Right forelimb (tissue), 1 donor: ENCODE measurements around the gene LRRC58.
A peak's percentile ranks its signal among the peaks of the same experiment; 100 is the strongest.
"Not testable (repeated sequence)": the region's sequence is repeated elsewhere in the genome, so short reads cannot be mapped to it uniquely, and the experiment has no call there.

ENCODE experiments used
- DNase-seq: peaks from one replicate; pipeline ENCODE4 v3.0.0-alpha.2; 2018

Gene LRRC58

GRCh38 chr3:120348991-120349854 lies at the start of gene LRRC58:
LRRC58 (minus strand) TSS chr3:120349354; CDS start chr3:120349243, 111 bp downstream.
- peak; percentile 93 for DNase-seq

- no peak for DNase-seq
These were observed 47.3 kb upstream of the LRRC58 start for GRCh38 chr3:120396469-120396868.

- DNase-seq = no peak
These were observed 45.2 kb upstream of the LRRC58 start for GRCh38 chr3:120394347-120394746.

GRCh38 chr3:120393761-120394160 lies 44.6 kb upstream of the LRRC58 start:
- no peak for DNase-seq

- no peak for DNase-seq
These were observed 44.1 kb upstream of the LRRC58 start for GRCh38 chr3:120393243-120393642.

GRCh38 chr3:120382941-120383447 lies 33.8 kb upstream of the LRRC58 start:
- no peak for DNase-seq

GRCh38 chr3:120381503-120381902 lies 32.3 kb upstream of the LRRC58 start:
- DNase-seq = no peak

- not testable (repeated sequence) for DNase-seq
These were observed 28.8 kb upstream of the LRRC58 start for GRCh38 chr3:120377948-120378347.

GRCh38 chr3:120370463-120370862 lies 21.3 kb upstream of the LRRC58 start:
- no peak for DNase-seq

- no peak for DNase-seq
These were observed 19.9 kb upstream of the LRRC58 start for GRCh38 chr3:120369037-120369467.

- DNase-seq = no peak
These were observed 19.0 kb upstream of the LRRC58 start for GRCh38 chr3:120368172-120368571.

GRCh38 chr3:120364821-120365220 lies 15.7 kb upstream of the LRRC58 start:
- no peak for DNase-seq

- DNase-seq = no peak
These were observed 14.9 kb upstream of the LRRC58 start for GRCh38 chr3:120364101-120364500.

- DNase-seq = no peak
These were observed 8.7 kb upstream of the LRRC58 start for GRCh38 chr3:120357807-120358206.

GRCh38 chr3:120355486-120355885 lies 6.3 kb upstream of the LRRC58 start:
- DNase-seq = no peak

GRCh38 chr3:120353463-120353862 lies 4.3 kb upstream of the LRRC58 start:
- DNase-seq = no peak

GRCh38 chr3:120352017-120352416 lies 2.9 kb upstream of the LRRC58 start:
- no peak for DNase-seq

GRCh38 chr3:120350401-120350941 lies 1.3 kb upstream of the LRRC58 start:
- DNase-seq = no peak

GRCh38 chr3:120349855-120350125 lies 636 bp upstream of the LRRC58 start:
- no peak for DNase-seq

GRCh38 chr3:120348065-120348990 lies 826 bp downstream of the LRRC58 start:
- DNase-seq = no peak

- DNase-seq = no peak
These were observed 4.8 kb downstream of the LRRC58 start for GRCh38 chr3:120344349-120344748.

- no peak for DNase-seq
These were observed 7.4 kb downstream of the LRRC58 start for GRCh38 chr3:120341658-120342346.

GRCh38 chr3:120339362-120339761 lies 9.8 kb downstream of the LRRC58 start:
- DNase-seq = no peak
